Cortex of kidney (tissue), 1 donor: ENCODE measurements around the gene SMCHD1.

Experiments used
- DNase-seq: peaks from one replicate; lab custom pipeline; 2025; lab: John Stamatoyannopoulos, UW

The SMCHD1 gene

GRCh38 chr18:2655178-2655953, at the start of gene SMCHD1:
SMCHD1 (plus strand) TSS chr18:2655726; CDS start chr18:2656076, 350 bp downstream.
- peak; percentile 19 for DNase-seq

- no peak for DNase-seq
These were observed 49.2 kb upstream of the SMCHD1 start for GRCh38 chr18:2606335-2606734.

DNA sequence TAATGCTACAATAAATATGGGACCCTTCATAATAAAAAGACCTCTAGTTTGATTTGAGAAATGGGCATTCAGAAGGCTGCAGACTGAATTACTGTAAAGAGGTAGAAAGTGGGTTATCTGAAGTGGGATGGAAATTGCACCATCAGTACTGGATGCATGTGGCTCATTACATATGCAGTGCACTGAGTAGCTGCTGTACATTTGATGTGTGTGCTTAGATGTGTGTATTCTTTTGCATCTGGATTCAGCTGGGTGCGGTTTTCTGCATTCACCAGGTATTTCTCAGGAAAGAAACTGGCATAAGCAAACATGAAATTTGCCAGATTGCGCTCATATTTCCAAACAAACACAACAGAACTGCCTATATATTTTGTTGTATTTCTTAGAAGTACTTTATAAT, 45.9 kb upstream of the SMCHD1 start:
- DNase-seq, result no peak

DNA sequence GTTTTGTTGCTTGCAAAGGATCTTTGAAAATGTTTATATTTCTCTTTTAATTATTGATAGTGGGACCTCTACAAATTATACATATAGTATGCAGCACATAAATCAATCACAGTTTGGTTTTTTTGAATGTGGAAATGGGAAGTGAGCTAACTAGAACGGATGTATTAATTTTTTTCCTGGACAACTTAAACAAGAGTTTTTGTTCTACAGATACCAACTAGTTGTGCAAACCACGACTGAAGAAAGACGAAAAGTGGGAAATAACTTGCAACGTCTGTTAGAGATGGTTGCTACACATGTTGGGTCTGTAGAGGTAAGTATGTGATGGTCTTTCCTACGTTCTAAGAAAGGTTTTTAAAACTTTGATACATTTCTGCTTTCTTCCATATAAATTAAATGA, 45.0 kb upstream of the SMCHD1 start:
- DNase-seq, result no peak

GRCh38 chr18:2612996-2613395, 42.5 kb upstream of the SMCHD1 start:
- no peak for DNase-seq

GRCh38 chr18:2617401-2617998, 38.0 kb upstream of the SMCHD1 start:
- DNase-seq, result no peak

DNA sequence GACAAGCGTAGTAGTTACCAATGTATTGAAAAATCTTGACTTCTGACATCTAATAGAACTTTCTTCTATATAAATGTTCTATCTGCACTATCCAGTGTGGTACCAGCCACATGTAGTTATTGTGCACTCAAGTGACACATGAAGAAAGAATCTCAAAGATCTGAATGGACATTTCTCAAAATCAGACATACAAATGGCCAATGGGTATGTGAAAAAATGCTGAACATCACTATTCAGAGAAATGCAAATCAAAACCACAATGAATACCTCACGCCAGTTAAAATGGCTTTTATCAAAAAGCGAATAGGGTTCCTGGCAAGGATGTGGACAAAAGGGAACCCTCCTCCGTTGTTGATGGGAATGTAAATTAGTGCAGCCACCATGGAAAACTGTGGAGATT, 37.5 kb upstream of the SMCHD1 start:
- DNase-seq, result no peak

- DNase-seq, result no peak
These were observed 30.3 kb upstream of the SMCHD1 start for GRCh38 chr18:2625217-2625616.

GRCh38 chr18:2627821-2628276, 27.7 kb upstream of the SMCHD1 start:
- DNase-seq, result no peak

GRCh38 chr18:2629003-2629402, 26.5 kb upstream of the SMCHD1 start:
- no peak for DNase-seq

- no peak for DNase-seq
These were observed 19.9 kb upstream of the SMCHD1 start for GRCh38 chr18:2635586-2635985.

- DNase-seq, result no peak
These were observed 19.3 kb upstream of the SMCHD1 start for GRCh38 chr18:2636126-2636631.

GRCh38 chr18:2641638-2642037, 13.9 kb upstream of the SMCHD1 start:
- DNase-seq, result no peak

DNA sequence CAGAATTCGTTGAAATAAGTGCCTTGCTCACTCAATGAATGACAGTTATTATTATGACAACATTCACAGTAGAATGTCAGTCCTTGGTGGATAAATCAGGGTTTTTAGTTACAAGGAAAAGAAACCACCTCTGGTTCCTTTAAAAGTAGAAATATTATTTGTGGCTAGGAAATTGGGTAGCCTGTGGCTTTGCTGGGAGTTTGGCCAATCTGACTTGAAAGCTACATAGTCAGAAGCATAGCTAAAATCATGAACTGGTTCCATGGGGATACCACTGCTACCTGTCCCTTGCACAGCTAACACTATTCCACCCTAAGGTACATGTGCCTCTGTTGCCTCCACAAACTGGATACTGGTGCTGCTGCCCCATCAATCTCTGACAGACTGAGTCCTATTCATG, 12.8 kb upstream of the SMCHD1 start:
- no peak for DNase-seq

DNA sequence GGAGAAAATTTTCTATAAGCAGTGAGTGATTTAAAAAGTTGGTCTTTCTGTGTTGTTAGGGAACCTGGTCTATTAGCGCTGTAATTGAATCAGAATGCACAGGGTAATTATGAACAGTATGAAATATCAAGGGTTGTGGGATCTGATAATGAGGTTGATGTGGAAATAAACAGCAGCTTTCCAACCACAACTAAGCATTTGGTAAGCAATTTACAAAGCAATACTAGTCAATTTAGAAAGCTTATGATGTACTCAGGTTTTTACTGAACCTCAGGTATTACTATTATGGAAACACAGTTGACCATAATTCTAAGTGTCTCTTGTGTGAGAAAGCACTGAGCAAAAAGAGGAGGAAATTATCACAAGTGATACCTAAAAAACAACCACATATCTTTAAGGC, 11.0 kb upstream of the SMCHD1 start:
- DNase-seq, result no peak

DNA sequence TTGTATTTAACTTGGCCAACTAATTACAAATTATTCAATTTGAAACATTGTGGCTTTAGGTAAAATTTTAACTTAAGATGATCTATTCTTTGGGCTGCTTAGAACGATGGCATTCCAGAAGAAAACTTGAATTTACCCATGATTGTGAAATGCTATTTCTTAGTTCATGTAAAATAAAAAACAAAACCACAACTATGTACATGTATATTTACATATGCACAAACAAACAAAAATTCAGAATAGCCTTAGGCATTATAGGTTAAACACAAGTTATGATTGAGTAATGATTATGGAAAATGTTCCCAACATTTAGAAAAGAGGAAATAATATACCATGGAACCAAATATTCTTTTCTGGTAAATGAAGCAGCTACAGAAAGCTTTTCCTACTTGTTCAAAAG, 3.5 kb upstream of the SMCHD1 start:
- no peak for DNase-seq

DNA sequence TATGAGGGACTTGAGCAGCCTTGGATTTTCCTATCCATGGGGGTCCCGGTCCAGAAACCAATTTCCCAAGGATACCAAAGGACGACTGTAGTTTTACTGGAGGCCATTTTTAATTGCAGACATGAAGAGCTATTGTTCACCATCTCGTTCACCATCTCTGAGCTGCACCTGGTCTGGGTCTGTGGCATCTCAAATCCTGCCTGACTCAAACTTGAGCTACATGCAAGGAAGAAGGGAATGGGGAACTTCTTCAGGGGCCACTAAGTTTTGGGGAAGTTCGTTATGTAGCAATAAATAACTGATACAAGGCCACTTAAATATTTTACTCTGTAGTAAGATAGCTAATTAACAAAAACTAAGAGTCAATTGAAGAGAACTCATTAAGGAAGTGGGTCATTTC, 2.1 kb upstream of the SMCHD1 start:
- no peak for DNase-seq

GRCh38 chr18:2654169-2654927, 1.2 kb upstream of the SMCHD1 start:
- DNase-seq, result no peak

DNA sequence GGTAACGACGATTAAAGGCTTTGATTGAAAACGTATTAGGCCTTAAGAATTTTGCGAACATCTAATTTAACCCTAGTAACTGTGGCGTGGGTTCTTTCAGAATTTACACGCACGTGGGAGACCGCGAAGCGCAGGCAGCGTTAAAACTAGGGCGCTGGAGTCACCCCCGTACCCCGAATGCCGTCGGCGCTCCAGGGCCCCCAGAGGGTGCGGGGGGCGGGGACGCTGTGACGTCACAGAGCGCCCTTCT, 673 bp upstream of the SMCHD1 start:
- DNase-seq, result no peak

DNA sequence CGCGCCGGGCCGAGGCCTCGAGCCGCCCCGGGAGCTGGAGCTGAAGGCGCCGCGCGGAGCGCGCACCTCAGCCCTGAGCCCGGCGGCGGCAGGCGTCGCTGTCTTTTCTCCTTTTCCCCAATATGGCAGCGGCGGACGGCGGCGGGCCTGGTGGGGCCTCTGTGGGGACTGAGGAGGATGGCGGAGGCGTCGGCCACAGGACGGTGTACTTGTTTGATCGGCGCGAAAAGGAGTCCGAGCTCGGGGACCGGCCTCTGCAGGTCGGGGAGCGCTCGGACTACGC, 369 bp downstream of the SMCHD1 start:
- no peak for DNase-seq

- peak; percentile 12 for DNase-seq
These were observed 883 bp downstream of the SMCHD1 start for GRCh38 chr18:2656237-2656980.

DNA sequence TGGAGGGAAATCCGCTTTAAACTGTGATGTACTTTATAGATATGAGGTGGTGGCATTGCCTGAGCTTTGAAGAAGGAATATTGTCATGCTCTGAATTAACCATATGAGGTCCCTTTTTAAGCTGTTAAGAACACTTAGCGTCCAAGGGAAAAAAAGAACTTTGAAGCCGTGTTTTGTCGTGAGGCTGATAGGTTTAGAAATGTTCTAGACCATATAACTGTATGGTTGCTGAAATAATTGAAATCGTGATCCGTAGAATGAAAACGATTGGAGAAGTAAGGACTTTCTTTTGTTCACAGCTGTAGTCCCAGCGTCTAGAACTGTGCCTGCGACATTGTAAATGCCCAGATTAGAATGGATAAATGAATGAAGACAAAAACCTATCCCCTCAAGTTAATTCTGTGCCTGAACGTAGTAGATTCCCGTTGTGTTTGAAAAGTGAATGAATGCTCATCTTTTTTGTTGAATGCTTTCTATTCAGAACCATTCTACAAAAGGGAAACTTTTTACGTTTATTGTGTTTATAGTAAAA, 1.5 kb downstream of the SMCHD1 start:
- DNase-seq, result no peak
